GM23248 (cell line): ENCODE measurements around the gene ESYT2. TPM values are rescaled to one million over a fixed set of nuclear protein-coding genes. Genes with fewer than 3 reads are reported as not detected.

Experiments used
- DNase-seq: peaks from one replicate; pipeline ENCODE4 v3.0.0-alpha.2; 2015
- H2AFZ ChIP-seq: fragments of 200-600 bp; sonication (generic); 2 replicates; pipeline ENCODE4 v1.6.1; 2016; ENCODE audit warnings: antibody characterized with exemption
- H3F3A ChIP-seq: fragments of 200-600 bp; sonication (generic); 2 replicates; pipeline ENCODE4 v1.6.1; 2016; ENCODE audit warnings: mild to moderate bottlenecking, antibody characterized with exemption, mixed run types; ENCODE audit not compliant: insufficient read depth
- H3K27ac ChIP-seq: fragments of 200-600 bp; sonication (generic); 2 replicates; pipeline ENCODE4 v1.5.1; 2016; ENCODE audit warnings: mild to moderate bottlenecking
- H3K27me3 ChIP-seq: fragments of 200-600 bp; sonication (generic); replicated peaks from 2 replicates; pipeline ENCODE4 v1.6.1; 2016; ENCODE audit warnings: mild to moderate bottlenecking; ENCODE audit not compliant: insufficient read depth
- H3K36me3 ChIP-seq: fragments of 200-600 bp; sonication (generic); 2 replicates; pipeline ENCODE4 v1.6.1; 2016; ENCODE audit warnings: low read depth, mild to moderate bottlenecking
- H3K4me1 ChIP-seq: fragments of 200-600 bp; sonication (generic); 2 replicates; pipeline ENCODE4 v1.6.1; 2016; ENCODE audit warnings: mild to moderate bottlenecking; ENCODE audit not compliant: insufficient read depth
- H3K4me2 ChIP-seq: fragments of 200-600 bp; sonication (generic); one replicate; pipeline ENCODE4 v1.6.1; 2016; ENCODE audit warnings: mild to moderate bottlenecking; ENCODE audit not compliant: unreplicated experiment
- H3K4me3 ChIP-seq: fragments of 200-600 bp; sonication (generic); 2 replicates; pipeline ENCODE4 v1.5.1; 2016; ENCODE audit warnings: mild to moderate bottlenecking
- H3K79me2 ChIP-seq: fragments of 200-600 bp; sonication (generic); 2 replicates; pipeline ENCODE4 v1.6.1; 2016; ENCODE audit warnings: mild to moderate bottlenecking; ENCODE audit not compliant: insufficient read depth
- H3K9ac ChIP-seq: fragments of 200-600 bp; sonication (generic); 2 replicates; pipeline ENCODE4 v1.6.1; 2016; ENCODE audit warnings: mild to moderate bottlenecking
- H3K9me2 ChIP-seq: fragments of 200-600 bp; sonication (generic); 2 replicates; pipeline ENCODE4 v1.6.1; 2016; ENCODE audit warnings: mixed run types, mild to moderate bottlenecking, moderate library complexity; ENCODE audit not compliant: insufficient read depth
- H3K9me3 ChIP-seq: fragments of 200-600 bp; sonication (generic); one replicate; pipeline ENCODE4 v1.6.1; 2017; ENCODE audit warnings: low read depth
- H4K20me1 ChIP-seq: fragments of 200-600 bp; sonication (generic); 2 replicates; pipeline ENCODE4 v1.6.0; 2016; ENCODE audit not compliant: insufficient read depth
- EZH2 ChIP-seq: fragments of 200-600 bp; sonication (generic); IDR thresholded peaks from 2 replicates; pipeline ENCODE4 v1.6.1; 2018; ENCODE audit warnings: antibody characterized with exemption, mild to moderate bottlenecking; ENCODE audit not compliant: insufficient read depth, poor library complexity, severe bottlenecking
- EZH2phosphoT487 ChIP-seq: fragments of 200-600 bp; sonication (generic); IDR thresholded peaks from 2 replicates; pipeline ENCODE4 v1.6.1; 2018; ENCODE audit warnings: antibody characterized with exemption, moderate library complexity, mild to moderate bottlenecking, low read depth; ENCODE audit not compliant: insufficient read depth
- WGBS, 2 experiments: methylation state at CpG; one replicate each; pipeline ENCODE4 v1.1.6; 2015 to 2017; ENCODE audit warnings: low lambda C conversion rate in 2 of 2, low coverage in 1 of 2; ENCODE audit errors: missing lambda C conversion rate in 2 of 2; 5-methylcytosine and 5-hydroxymethylcytosine counted together
- in situ Hi-C: fragments of 300-500 bp; cut with MboI; formaldehyde crosslinking; loops from 2 replicates; pipeline ENCODE4 v1.15.0; 2020
- polyA plus RNA-seq: library from polyadenylated mRNA; unstranded; fragments of >200 nt; fragmentation: Nextera tagmentation; extraction: Ambion mirVana; gene quantifications from 2 replicates; pipeline ENCODE4 v1.2.1, GENCODE V29; 2016
- total RNA-seq: library from RNA; depleted of rRNA; stranded (reverse); fragments of >200 nt; shearing (Covaris generic); gene quantifications from 2 replicates; pipeline ENCODE4 v1.2.3, GENCODE V29; 2014; rRNA removed

Gene ESYT2
- total and polyA plus RNA-seq, 2 experiments from 2014 or later = 49.9 to 129 TPM

GRCh38 chr7:158687406-158687805 is 141.9 kb downstream of the ESYT2 start:
- 91 to 93% methylated on average over 7 of the region's 7 CpGs for WGBS, 2 experiments
- peaks cover 28% of the 10 kb centered on the region for H3K4me1 ChIP-seq

GRCh38 chr7:158685693-158686092 is 143.6 kb downstream of the ESYT2 start:
- Histone ChIP-seq H3K9me2 (no peaks in the 10 kb centered on the region), H3K4me1 (peaks cover 35% of the 10 kb centered on the region), H3K36me3 (peaks cover 10% of the 10 kb centered on the region), H3F3A (peaks cover 25% of the 10 kb centered on the region; the same call in 1 of the 2 replicates), H3K27ac (no peak overlapping the region), H3K79me2 (no peaks in the 10 kb centered on the region), H3K4me2 (no peak overlapping the region), H3K9me3 (no peaks in the 10 kb centered on the region), H3K27me3 (no peaks in the 10 kb centered on the region), H3K9ac (no peak overlapping the region), H2AFZ (0 out of 2 replicates have a peak overlapping the region, but pooled peaks have one; percentile 5), H3K4me3 (no peak overlapping the region), H4K20me1 (no peaks in the 10 kb centered on the region)
- TF ChIP-seq EZH2phosphoT487 (no peak), EZH2 (no peak)
- DNase-seq = peak; percentile 57
- in situ Hi-C loops = no loop called here
- WGBS, 2 experiments = 71 to 76% methylated on average over 4 of the region's 4 CpGs

More at GRCh38 chr7:158687406-158687805, 141.9 kb downstream of the ESYT2 start:
- Histone ChIP-seq H3K27ac (no peak overlapping the region), H3K9me3 (no peaks in the 10 kb centered on the region), H3K9ac (no peak overlapping the region), H3K36me3 (peaks cover 2% of the 10 kb centered on the region; the same call in 1 of the 2 replicates), H3K27me3 (no peaks in the 10 kb centered on the region), H3K79me2 (no peaks in the 10 kb centered on the region), H3K4me3 (no peak overlapping the region), H4K20me1 (no peaks in the 10 kb centered on the region), H3K4me2 (no peak overlapping the region), H3K9me2 (no peaks in the 10 kb centered on the region), H3F3A (peaks cover 25% of the 10 kb centered on the region; the same call in 1 of the 2 replicates), H2AFZ (no peak overlapping the region)
- no peak for TF ChIP-seq EZH2
- TF ChIP-seq EZH2phosphoT487 = no peak
- no peak for DNase-seq
- in situ Hi-C loops = no loop called here

GRCh38 chr7:158684329-158684728 is 145.0 kb downstream of the ESYT2 start:
- peaks cover 10% of the 10 kb centered on the region for H3K36me3 ChIP-seq
- H3K9me2 ChIP-seq = no peaks in the 10 kb centered on the region
- in situ Hi-C loops = no loop called here
- H3K9me3 ChIP-seq = no peaks in the 10 kb centered on the region
- no peaks in the 10 kb centered on the region for H4K20me1 ChIP-seq
- TF ChIP-seq EZH2 (no peak), EZH2phosphoT487 (no peak)
- H3F3A ChIP-seq = peaks cover 25% of the 10 kb centered on the region; the same call in 1 of the 2 replicates
- no peak overlapping the region for H3K4me3 ChIP-seq
- peaks cover 41% of the 10 kb centered on the region for H3K4me1 ChIP-seq
- H3K9ac ChIP-seq = no peak overlapping the region
- peak overlapping the region; percentile 28 for H3K4me2 ChIP-seq
- H3K27ac ChIP-seq = peak overlapping the region; percentile 31; the same call in 1 of the 2 replicates
- H3K27me3 ChIP-seq = no peaks in the 10 kb centered on the region
- peak; percentile 47 for DNase-seq
- 0 out of 2 replicates have a peak overlapping the region, but pooled peaks have one; percentile 14 for H2AFZ ChIP-seq
- 93 to 95% methylated on average over 1 of the region's 1 CpG for WGBS, 2 experiments
- no peaks in the 10 kb centered on the region for H3K79me2 ChIP-seq

GRCh38 chr7:158683541-158683940 is 145.8 kb downstream of the ESYT2 start:
- H4K20me1 ChIP-seq = no peaks in the 10 kb centered on the region
- peak overlapping the region; percentile 28 for H3K4me2 ChIP-seq
- no peak overlapping the region for H3K4me3 ChIP-seq
- H3K9me3 ChIP-seq = no peaks in the 10 kb centered on the region
- no peak for TF ChIP-seq EZH2phosphoT487
- DNase-seq = no peak
- WGBS, 2 experiments = 68 to 72% methylated on average over 2 of the region's 2 CpGs
- H3K9ac ChIP-seq = no peak overlapping the region
- H3F3A ChIP-seq = peaks cover 25% of the 10 kb centered on the region; the same call in 1 of the 2 replicates
- peaks cover 41% of the 10 kb centered on the region for H3K4me1 ChIP-seq
- peaks cover 10% of the 10 kb centered on the region for H3K36me3 ChIP-seq
- H3K79me2 ChIP-seq = no peaks in the 10 kb centered on the region
- H3K27ac ChIP-seq = no peak overlapping the region
- H3K27me3 ChIP-seq = no peaks in the 10 kb centered on the region
- H2AFZ ChIP-seq = no peak overlapping the region
- in situ Hi-C loops = no loop called here
- no peaks in the 10 kb centered on the region for H3K9me2 ChIP-seq

GRCh38 chr7:158682456-158682855 is 146.9 kb downstream of the ESYT2 start:
- no peaks in the 10 kb centered on the region for H3K9me2 ChIP-seq
- TF ChIP-seq EZH2 (no peak), EZH2phosphoT487 (no peak)
- DNase-seq = no peak

More at GRCh38 chr7:158682456-158682855, 146.9 kb downstream of the ESYT2 start:
- H3F3A ChIP-seq = peaks cover 25% of the 10 kb centered on the region; the same call in 1 of the 2 replicates
- H3K36me3 ChIP-seq = peaks cover 8% of the 10 kb centered on the region
- H3K79me2 ChIP-seq = no peaks in the 10 kb centered on the region
- no peak overlapping the region for H3K9ac ChIP-seq
- H3K9me3 ChIP-seq = no peaks in the 10 kb centered on the region
- H3K4me3 ChIP-seq = no peak overlapping the region
- in situ Hi-C loops = no loop called here
- no peak overlapping the region for H3K27ac ChIP-seq
- no peak overlapping the region for H2AFZ ChIP-seq
- peaks cover 41% of the 10 kb centered on the region for H3K4me1 ChIP-seq
- no peak overlapping the region for H3K4me2 ChIP-seq
- no peaks in the 10 kb centered on the region for H4K20me1 ChIP-seq
- H3K27me3 ChIP-seq = no peaks in the 10 kb centered on the region

Other genes with a start within 250 kb of the ESYT2 start
- gene PTPRN2, start 241.7 kb downstream of the ESYT2 start, total RNA-seq = not detected in 2 replicates
- 0.13 TPM in 1 of 2 replicates, not detected in the other for gene PTPRN2, start 241.7 kb downstream of the ESYT2 start, polyA plus RNA-seq
- gene NCAPG2, start 124.7 kb downstream of the ESYT2 start, total RNA-seq = 15.6 and 15.7 TPM in 2 replicates
- gene NCAPG2, start 124.7 kb downstream of the ESYT2 start, polyA plus RNA-seq = 15.7 and 17.3 TPM in 2 replicates
- gene DYNC2I1, start 27.0 kb upstream of the ESYT2 start, total RNA-seq = 6.5 and 6.7 TPM in 2 replicates
- 17.3 and 21.6 TPM in 2 replicates for gene DYNC2I1, start 27.0 kb upstream of the ESYT2 start, polyA plus RNA-seq